ENCODE measurements around the gene PLAAT3.
"Not testable (repeated sequence)": the region's sequence is repeated elsewhere in the genome, so short reads cannot be mapped to it uniquely, and the experiment has no call there.

The PLAAT3 gene

GRCh38 chr11:63535734-63536133 lies 78.5 kb downstream of the PLAAT3 start:
- TF ChIP-seq CTCF (IDR thresholded peaks at IDR 0.05; ENCODE audit: low read depth, low read length, missing control alignments): no peak
- DNase-seq (ENCODE audit: extremely low read depth, low read depth): no peak
- H3K4me3 ChIP-seq (replicated peaks; ENCODE audit: low read depth, low read length): no peak overlapping the region

GRCh38 chr11:63534895-63535461 lies 79.3 kb downstream of the PLAAT3 start:
- no peak for DNase-seq (ENCODE audit: extremely low read depth, low read depth)
- no peak overlapping the region for H3K4me3 ChIP-seq (replicated peaks; ENCODE audit: low read depth, low read length)
- TF ChIP-seq CTCF (IDR thresholded peaks at IDR 0.05; ENCODE audit: low read depth, low read length, missing control alignments): no peak

- no peak for DNase-seq (ENCODE audit: extremely low read depth, low read depth)
- H3K4me3 ChIP-seq (replicated peaks; ENCODE audit: low read depth, low read length): no peak overlapping the region
- no peak for TF ChIP-seq CTCF (IDR thresholded peaks at IDR 0.05; ENCODE audit: low read depth, low read length, missing control alignments)
Observed at GRCh38 chr11:63534076-63534475, 80.2 kb downstream of the PLAAT3 start.

GRCh38 chr11:63532799-63533475 lies 81.3 kb downstream of the PLAAT3 start:
- H3K4me3 ChIP-seq (replicated peaks; ENCODE audit: low read depth, low read length): no peak overlapping the region
- no peak for TF ChIP-seq CTCF (IDR thresholded peaks at IDR 0.05; ENCODE audit: low read depth, low read length, missing control alignments)
- DNase-seq (ENCODE audit: extremely low read depth, low read depth): no peak

DNA sequence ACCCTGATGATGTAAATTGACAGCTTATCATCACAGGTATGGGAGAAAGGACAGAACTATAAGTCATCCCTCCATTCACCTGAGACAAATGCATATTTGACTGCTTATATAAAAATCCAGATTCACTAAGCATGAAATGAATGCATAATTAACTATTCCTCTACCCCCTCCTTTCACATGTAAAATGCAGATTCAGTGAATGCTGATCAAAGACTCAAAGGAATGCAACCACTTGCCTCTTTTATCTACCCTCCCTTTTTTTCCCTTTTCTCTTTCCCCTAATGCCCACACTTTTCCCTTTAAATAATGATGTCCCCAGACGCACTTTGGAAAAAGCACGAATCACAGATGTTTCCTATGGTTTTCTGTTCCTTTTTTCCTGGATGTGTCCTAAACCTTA lies 82.1 kb downstream of the PLAAT3 start:
- no peak for DNase-seq (ENCODE audit: extremely low read depth, low read depth)
- H3K4me3 ChIP-seq (replicated peaks; ENCODE audit: low read depth, low read length): no peak overlapping the region
- no peak for TF ChIP-seq CTCF (IDR thresholded peaks at IDR 0.05; ENCODE audit: low read depth, low read length, missing control alignments)

DNA sequence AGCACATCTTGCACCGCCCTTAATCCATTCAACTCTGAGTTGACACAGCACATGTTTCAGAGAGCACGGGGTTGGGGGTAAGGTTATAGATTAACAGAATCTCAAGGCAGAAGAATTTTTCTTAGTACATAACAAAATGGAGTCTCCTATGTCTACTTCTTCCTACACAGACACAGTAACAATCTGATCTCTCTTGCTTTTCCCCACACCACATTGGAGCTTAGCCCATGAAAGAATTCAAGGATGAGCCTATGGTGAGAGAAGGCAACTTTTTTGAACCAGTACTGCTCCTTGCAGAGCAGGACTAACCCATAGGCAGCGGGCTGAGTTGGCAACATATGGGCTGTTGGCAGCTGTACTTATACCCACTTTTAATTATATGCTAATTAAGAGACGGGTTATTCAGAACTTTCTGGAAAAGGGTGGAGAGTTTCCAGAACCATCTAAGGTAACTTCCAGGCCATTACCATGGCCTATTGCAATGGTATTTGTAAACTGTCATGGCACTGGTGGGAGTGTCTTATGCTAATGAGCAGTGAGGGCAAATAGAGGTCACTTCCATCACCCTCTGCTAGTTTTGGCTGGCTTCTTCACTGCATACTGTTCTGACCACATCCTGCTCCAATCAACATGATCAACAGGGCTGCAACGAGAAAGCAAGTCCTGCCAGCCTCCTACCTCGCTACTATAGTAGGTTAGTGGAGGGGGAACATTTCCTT lies 83.0 kb downstream of the PLAAT3 start:
- peak; percentile 46 for DNase-seq (ENCODE audit: extremely low read depth, low read depth)
- H3K4me3 ChIP-seq (replicated peaks; ENCODE audit: low read depth, low read length): not testable (repeated sequence)

GRCh38 chr11:63530021-63530420 lies 84.2 kb downstream of the PLAAT3 start:
- TF ChIP-seq CTCF (IDR thresholded peaks at IDR 0.05; ENCODE audit: low read depth, low read length, missing control alignments): no peak
- no peak overlapping the region for H3K4me3 ChIP-seq (replicated peaks; ENCODE audit: low read depth, low read length)
- DNase-seq (ENCODE audit: extremely low read depth, low read depth): no peak

DNA sequence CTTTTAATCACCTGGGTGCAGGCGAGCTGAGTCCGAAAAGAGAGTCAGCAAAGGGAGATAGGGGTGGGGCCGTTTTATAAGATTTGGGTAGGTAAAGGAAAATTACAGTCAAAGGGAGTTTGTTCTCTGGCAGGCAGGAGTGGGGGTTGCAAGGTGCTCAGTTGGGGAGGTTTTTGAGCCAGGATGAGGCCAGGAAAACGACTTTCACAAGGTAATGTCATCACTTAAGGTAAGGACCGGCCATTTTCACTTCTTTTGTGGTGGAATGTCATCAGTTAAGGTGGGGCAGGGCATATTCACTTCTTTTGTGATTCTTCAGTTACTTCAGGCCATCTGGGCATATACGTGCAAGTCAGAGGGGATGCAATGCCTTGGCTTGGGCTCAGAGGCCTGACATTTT lies 84.9 kb downstream of the PLAAT3 start:
- not testable (repeated sequence) for DNase-seq (ENCODE audit: extremely low read depth, low read depth); H3K4me3 ChIP-seq (replicated peaks; ENCODE audit: low read depth, low read length)

GRCh38 chr11:63528729-63529278 lies 85.4 kb downstream of the PLAAT3 start:
- not testable (repeated sequence) for DNase-seq (ENCODE audit: extremely low read depth, low read depth); H3K4me3 ChIP-seq (replicated peaks; ENCODE audit: low read depth, low read length)

DNA sequence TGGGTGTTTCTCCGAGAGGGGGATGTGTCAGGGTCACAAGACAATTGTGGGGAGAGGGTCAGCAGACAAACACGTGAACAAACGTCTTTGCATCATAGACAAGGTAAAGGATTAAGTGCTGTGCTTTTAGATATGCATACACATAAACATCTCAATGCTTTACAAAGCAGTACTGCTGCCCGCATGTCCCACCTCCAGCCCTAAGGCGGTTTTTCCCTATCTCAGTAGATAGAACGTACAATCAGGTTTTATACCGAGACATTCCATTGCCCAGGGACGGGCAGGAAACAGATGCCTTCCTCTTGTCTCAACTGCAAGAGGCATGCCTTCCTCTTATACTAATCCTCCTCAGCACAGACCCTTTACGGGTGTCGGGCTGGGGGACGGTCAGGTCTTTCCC lies 86.1 kb downstream of the PLAAT3 start:
- not testable (repeated sequence) for H3K4me3 ChIP-seq (replicated peaks; ENCODE audit: low read depth, low read length); DNase-seq (ENCODE audit: extremely low read depth, low read depth)

Data from HFF-Myc (cell line).